GM23338 (cell line): ENCODE results near the gene HOMER1.

Experiments
- CREB1 ChIP-seq: fragments of 250-450 bp; sonication (Bioruptor Pico); IDR thresholded peaks from 2 replicates; pipeline ENCODE4 v1.5.0; 2020; ENCODE audit warnings: low read depth, mild to moderate bottlenecking, moderate library complexity
- EZH2 ChIP-seq: fragments of 200-600 bp; sonication (generic); IDR thresholded peaks from one replicate; pipeline ENCODE4 v1.8.0; 2017; ENCODE audit warnings: antibody characterized with exemption, mild to moderate bottlenecking, low read depth; ENCODE audit not compliant: unreplicated experiment
- EZH2phosphoT487 ChIP-seq: fragments of 200-600 bp; sonication (generic); IDR thresholded peaks from one replicate; pipeline ENCODE4 v1.8.1; 2018; ENCODE audit warnings: antibody characterized with exemption; ENCODE audit not compliant: unreplicated experiment
- JUNB ChIP-seq: IDR thresholded peaks from one replicate; pipeline ENCODE4 v1.6.1; 2016; ENCODE audit warnings: antibody characterized with exemption; ENCODE audit not compliant: unreplicated experiment
- NANOG ChIP-seq: IDR thresholded peaks from 2 replicates; pipeline ENCODE4 v1.6.1; 2016; ENCODE audit warnings: antibody characterized with exemption, borderline replicate concordance
- POLR2AphosphoS5 ChIP-seq: IDR thresholded peaks from 2 replicates; pipeline ENCODE4 v1.6.1; 2016; ENCODE audit warnings: antibody characterized with exemption, low read depth
- REST ChIP-seq: IDR thresholded peaks from one replicate; pipeline ENCODE4 v1.6.1; 2018; ENCODE audit warnings: antibody characterized with exemption; ENCODE audit not compliant: unreplicated experiment
- STAT1 ChIP-seq: IDR thresholded peaks from one replicate; pipeline ENCODE4 v1.6.1; 2016; ENCODE audit warnings: antibody characterized with exemption; ENCODE audit not compliant: unreplicated experiment
- ZNF114 ChIP-seq: fragments of 250-450 bp; sonication (Bioruptor Pico); IDR thresholded peaks from 2 replicates; pipeline ENCODE4 v1.5.0; 2020; ENCODE audit warnings: mild to moderate bottlenecking, moderate library complexity
- ZNF331 ChIP-seq: fragments of 250-450 bp; sonication (Bioruptor Pico); IDR thresholded peaks from 2 replicates; pipeline ENCODE4 v1.5.0; 2020; ENCODE audit warnings: low read depth, mild to moderate bottlenecking, moderate library complexity
- TF ChIP-seq, protein P1 (sequence below), 2 experiments: fragments of 200-600 bp in 1 of 2; sonication (generic) in 1 of 2; conservative IDR thresholded peaks; 2 replicates each; pipeline versions ENCODE4 v1.5.1 to v1.6.1; 2016 to 2017; ENCODE audit warnings: antibody characterized with exemption in 2 of 2, low read depth in 2 of 2, mild to moderate bottlenecking in 2 of 2, moderate library complexity in 1 of 2
- TF ChIP-seq, protein P2 (sequence below): IDR thresholded peaks from 2 replicates; pipeline ENCODE4 v1.6.1; 2016; ENCODE audit warnings: antibody characterized with exemption

DNA sequence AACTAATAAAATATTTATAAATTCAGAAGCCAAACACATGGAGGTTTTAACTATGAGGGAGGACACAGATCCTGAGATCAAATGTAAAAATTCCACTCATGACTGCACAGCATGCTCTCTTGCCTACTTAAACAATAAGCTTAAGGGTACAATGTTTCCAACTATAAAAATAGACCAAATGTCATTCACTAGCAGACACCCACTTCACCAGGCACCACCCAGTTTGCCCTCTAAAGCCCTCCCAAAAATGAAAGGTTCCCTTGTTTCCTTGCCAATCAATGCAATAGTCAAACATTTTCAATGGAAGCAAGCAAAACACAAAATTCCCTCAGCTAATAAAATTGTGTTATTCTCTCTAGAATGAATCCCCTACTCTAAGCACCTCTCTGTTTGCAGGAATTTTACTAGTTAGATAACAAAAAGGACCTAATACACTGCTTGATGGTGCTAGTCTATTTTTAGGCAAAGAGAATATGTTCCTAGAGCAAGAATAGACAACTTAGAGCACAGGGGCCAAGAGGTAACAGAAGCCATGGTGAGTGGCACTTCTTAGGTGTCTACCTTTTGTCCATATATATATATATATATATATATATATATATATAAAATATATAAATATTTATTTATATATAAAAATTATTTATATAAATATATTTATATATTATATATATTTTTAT is 135.3 kb downstream of the HOMER1 start:
- TF ChIP-seq, protein P1, sequence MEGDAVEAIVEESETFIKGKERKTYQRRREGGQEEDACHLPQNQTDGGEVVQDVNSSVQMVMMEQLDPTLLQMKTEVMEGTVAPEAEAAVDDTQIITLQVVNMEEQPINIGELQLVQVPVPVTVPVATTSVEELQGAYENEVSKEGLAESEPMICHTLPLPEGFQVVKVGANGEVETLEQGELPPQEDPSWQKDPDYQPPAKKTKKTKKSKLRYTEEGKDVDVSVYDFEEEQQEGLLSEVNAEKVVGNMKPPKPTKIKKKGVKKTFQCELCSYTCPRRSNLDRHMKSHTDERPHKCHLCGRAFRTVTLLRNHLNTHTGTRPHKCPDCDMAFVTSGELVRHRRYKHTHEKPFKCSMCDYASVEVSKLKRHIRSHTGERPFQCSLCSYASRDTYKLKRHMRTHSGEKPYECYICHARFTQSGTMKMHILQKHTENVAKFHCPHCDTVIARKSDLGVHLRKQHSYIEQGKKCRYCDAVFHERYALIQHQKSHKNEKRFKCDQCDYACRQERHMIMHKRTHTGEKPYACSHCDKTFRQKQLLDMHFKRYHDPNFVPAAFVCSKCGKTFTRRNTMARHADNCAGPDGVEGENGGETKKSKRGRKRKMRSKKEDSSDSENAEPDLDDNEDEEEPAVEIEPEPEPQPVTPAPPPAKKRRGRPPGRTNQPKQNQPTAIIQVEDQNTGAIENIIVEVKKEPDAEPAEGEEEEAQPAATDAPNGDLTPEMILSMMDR (conservative IDR thresholded peaks at IDR 0.05; ENCODE audit: low read depth in 2 of 2): no peak
- TF ChIP-seq REST (no peak), POLR2AphosphoS5 (no peak), EZH2 (no peak), EZH2phosphoT487 (no peak), JUNB (no peak), ZNF331 (CRISPR knock-in tag) (no peak), NANOG (no peak), CREB1 (no peak), STAT1 (no peak), ZNF114 (CRISPR knock-in tag) (no peak)
- TF ChIP-seq, protein P2, sequence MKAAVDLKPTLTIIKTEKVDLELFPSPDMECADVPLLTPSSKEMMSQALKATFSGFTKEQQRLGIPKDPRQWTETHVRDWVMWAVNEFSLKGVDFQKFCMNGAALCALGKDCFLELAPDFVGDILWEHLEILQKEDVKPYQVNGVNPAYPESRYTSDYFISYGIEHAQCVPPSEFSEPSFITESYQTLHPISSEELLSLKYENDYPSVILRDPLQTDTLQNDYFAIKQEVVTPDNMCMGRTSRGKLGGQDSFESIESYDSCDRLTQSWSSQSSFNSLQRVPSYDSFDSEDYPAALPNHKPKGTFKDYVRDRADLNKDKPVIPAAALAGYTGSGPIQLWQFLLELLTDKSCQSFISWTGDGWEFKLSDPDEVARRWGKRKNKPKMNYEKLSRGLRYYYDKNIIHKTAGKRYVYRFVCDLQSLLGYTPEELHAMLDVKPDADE: no peak
